Measurements from ENCODE around the gene FBXW4.
"Not testable (repeated sequence)": the region's sequence is repeated elsewhere in the genome, so short reads cannot be mapped to it uniquely, and the experiment has no call there.

The FBXW4 gene

GRCh38 chr10:101617102-101617823, 77.7 kb downstream of the FBXW4 start:
- no peak for DNase-seq (ENCODE audit: low read depth, low spot score)

- DNase-seq (ENCODE audit: low read depth, low spot score): no peak
Measured at GRCh38 chr10:101616415-101617101, 78.4 kb downstream of the FBXW4 start.

- no peak for DNase-seq (ENCODE audit: low read depth, low spot score)
Measured at GRCh38 chr10:101615525-101616116, 79.3 kb downstream of the FBXW4 start.

- DNase-seq (ENCODE audit: low read depth, low spot score): no peak
Measured at GRCh38 chr10:101614663-101615524, 80.1 kb downstream of the FBXW4 start.

- no peak for DNase-seq (ENCODE audit: low read depth, low spot score)
Measured at GRCh38 chr10:101613646-101614045, 81.3 kb downstream of the FBXW4 start.

GRCh38 chr10:101612872-101613271, 82.1 kb downstream of the FBXW4 start:
- DNase-seq (ENCODE audit: low read depth, low spot score): no peak

- no peak for DNase-seq (ENCODE audit: low read depth, low spot score)
Measured at GRCh38 chr10:101612086-101612485, 82.9 kb downstream of the FBXW4 start.

- no peak for DNase-seq (ENCODE audit: low read depth, low spot score)
Measured at GRCh38 chr10:101611096-101611905, 83.7 kb downstream of the FBXW4 start.

- DNase-seq (ENCODE audit: low read depth, low spot score): no peak
Measured at GRCh38 chr10:101609481-101609880, 85.5 kb downstream of the FBXW4 start.

GRCh38 chr10:101607124-101607523, 87.8 kb downstream of the FBXW4 start:
- no peak for DNase-seq (ENCODE audit: low read depth, low spot score)

GRCh38 chr10:101602761-101603398, 92.1 kb downstream of the FBXW4 start:
- DNase-seq (ENCODE audit: low read depth, low spot score): peak; percentile 42

- DNase-seq (ENCODE audit: low read depth, low spot score): no peak
Measured at GRCh38 chr10:101601541-101601940, 93.4 kb downstream of the FBXW4 start.

GRCh38 chr10:101597091-101597900, 97.7 kb downstream of the FBXW4 start:
- DNase-seq (ENCODE audit: low read depth, low spot score): no peak

- no peak for DNase-seq (ENCODE audit: low read depth, low spot score)
Measured at GRCh38 chr10:101595591-101596433, 99.2 kb downstream of the FBXW4 start.

- not testable (repeated sequence) for DNase-seq (ENCODE audit: low read depth, low spot score)
Measured at GRCh38 chr10:101593331-101593730, 101.6 kb downstream of the FBXW4 start.

- DNase-seq (ENCODE audit: low read depth, low spot score): no peak
Measured at GRCh38 chr10:101588879-101589278, 106.1 kb downstream of the FBXW4 start.

GRCh38 chr10:101587725-101588653, 107.0 kb downstream of the FBXW4 start, which contains the start of the genes DPCD and POLL:
TSS of gene DPCD (plus strand) at chr10:101588321. CDS start at chr10:101588337, 16 bp downstream.
TSS of gene POLL (minus strand) at chr10:101588257. CDS start at chr10:101587360, 897 bp downstream.
- DNase-seq (ENCODE audit: low read depth, low spot score): peak; percentile 86

Measured in activated naive CD8-positive, alpha-beta T cell treated with anti-CD3 and anti-CD28 coated beads, Interleukin-2, amount 50 U/mL, for 16 hours (primary cell).